SIG-M5 (cell line): Measurements from ENCODE around the gene UNC13C.
"Not testable (repeated sequence)": the region's sequence is repeated elsewhere in the genome, so short reads cannot be mapped to it uniquely, and the experiment has no call there.

Source experiments
- DNase-seq: peaks from one replicate; lab custom pipeline; 2025; lab: John Stamatoyannopoulos, UW

Gene UNC13C

GRCh38 chr15:54305138-54305537 is 326.9 kb downstream of the UNC13C start:
- DNase-seq: no peak

GRCh38 chr15:54307252-54307902 is 329.1 kb downstream of the UNC13C start:
- DNase-seq: no peak

GRCh38 chr15:54307926-54308325 is 329.7 kb downstream of the UNC13C start:
- DNase-seq: no peak

GRCh38 chr15:54312528-54312927 is 334.3 kb downstream of the UNC13C start:
- DNase-seq: no peak

- DNase-seq: no peak
These were observed 343.2 kb downstream of the UNC13C start for GRCh38 chr15:54321426-54321825.

GRCh38 chr15:54322341-54322740 is 344.1 kb downstream of the UNC13C start:
- DNase-seq: no peak

GRCh38 chr15:54345301-54345700 is 367.1 kb downstream of the UNC13C start:
- no peak for DNase-seq

- DNase-seq: no peak
These were observed 367.6 kb downstream of the UNC13C start for GRCh38 chr15:54345827-54346226.

- no peak for DNase-seq
These were observed 369.0 kb downstream of the UNC13C start for GRCh38 chr15:54347082-54347827.

GRCh38 chr15:54353726-54354125 is 375.5 kb downstream of the UNC13C start:
- no peak for DNase-seq

GRCh38 chr15:54354341-54354740 is 376.1 kb downstream of the UNC13C start:
- no peak for DNase-seq

- DNase-seq: no peak
These were observed 386.7 kb downstream of the UNC13C start for GRCh38 chr15:54364961-54365360.

GRCh38 chr15:54373332-54373731 is 395.1 kb downstream of the UNC13C start:
- DNase-seq: no peak

GRCh38 chr15:54374184-54374952 is 396.1 kb downstream of the UNC13C start:
- DNase-seq: no peak

- no peak for DNase-seq
These were observed 409.6 kb downstream of the UNC13C start for GRCh38 chr15:54387799-54388198.

- DNase-seq: no peak
These were observed 410.5 kb downstream of the UNC13C start for GRCh38 chr15:54388746-54389145.

- no peak for DNase-seq
These were observed 432.2 kb downstream of the UNC13C start for GRCh38 chr15:54410481-54410880.

GRCh38 chr15:54424171-54424570 is 445.9 kb downstream of the UNC13C start:
- DNase-seq: no peak

- no peak for DNase-seq
These were observed 450.4 kb downstream of the UNC13C start for GRCh38 chr15:54428596-54428995.

- not testable (repeated sequence) for DNase-seq
These were observed 472.0 kb downstream of the UNC13C start for GRCh38 chr15:54450288-54450687.

GRCh38 chr15:54456413-54456812 is 478.2 kb downstream of the UNC13C start:
- DNase-seq: no peak

GRCh38 chr15:54462511-54462913 is 484.3 kb downstream of the UNC13C start:
- DNase-seq: no peak

- DNase-seq: no peak
These were observed 503.6 kb downstream of the UNC13C start for GRCh38 chr15:54481819-54482218.
